H1 (cell line): ENCODE data around the gene ERCC6. TPM values are rescaled to one million over a fixed set of nuclear protein-coding genes. Genes with fewer than 3 reads are reported as not detected.

ENCODE experiments used
- CBX5 ChIP-seq: fragments of 300-800, 300-1000 bp; sonication (generic); IDR thresholded peaks from 2 replicates; pipeline ENCODE4 v1.7.1; 2016; ENCODE audit warnings: antibody characterized with exemption, low read length, low read depth
- CBX8 ChIP-seq: fragments of 300-800, 300-1000 bp; sonication (generic); IDR thresholded peaks from 2 replicates; pipeline ENCODE4 v1.7.1; 2016; ENCODE audit warnings: low read depth, low read length, borderline replicate concordance
- CTCF ChIP-seq, 3 experiments: IDR thresholded peaks; 1 replicate in 2 of 3; 2 replicates in 1 of 3; pipeline versions ENCODE4 v1.5.1 to v1.6.1; 2011; ENCODE audit warnings: low read length in 3 of 3, mild to moderate bottlenecking in 3 of 3, inconsistent platforms in 2 of 3, low read depth in 1 of 3, moderate library complexity in 1 of 3; ENCODE audit not compliant: insufficient read depth in 1 of 3; ENCODE audit errors: control extremely low read depth in 1 of 3
- E2F6 ChIP-seq: IDR thresholded peaks from 2 replicates; pipeline ENCODE4 v1.6.1; 2012; ENCODE audit warnings: inconsistent platforms
- EZH2 ChIP-seq: fragments of 200-600 bp; sonication (generic); IDR thresholded peaks from 2 replicates; pipeline ENCODE4 v1.7.1; 2012; ENCODE audit warnings: low read depth, mild to moderate bottlenecking, moderate library complexity, low read length, inconsistent platforms; ENCODE audit not compliant: severe bottlenecking
- FOSL1 ChIP-seq: IDR thresholded peaks from 2 replicates; pipeline ENCODE4 v1.6.1; 2011; ENCODE audit warnings: mild to moderate bottlenecking, low read depth, low read length, moderate library complexity; ENCODE audit not compliant: insufficient read depth
- HDAC2 ChIP-seq, 2 experiments: fragments of 300-600 bp in 1 of 2; sonication (generic) in 1 of 2; IDR thresholded peaks; 2 replicates each; pipeline ENCODE4 v1.6.1; 2011 to 2012; ENCODE audit warnings: low read depth in 2 of 2, low read length in 2 of 2, mild to moderate bottlenecking in 2 of 2, moderate library complexity in 2 of 2, borderline replicate concordance in 1 of 2, inconsistent platforms in 1 of 2
- JUND ChIP-seq: IDR thresholded peaks from 2 replicates; pipeline ENCODE4 v1.6.1; 2011; ENCODE audit warnings: mild to moderate bottlenecking, improper control_type of control experiment, low read length
- KDM4A ChIP-seq: IDR thresholded peaks from one replicate; pipeline ENCODE4 v1.7.1; 2012; ENCODE audit warnings: low read depth, mild to moderate bottlenecking, moderate library complexity, low read length, inconsistent platforms; ENCODE audit not compliant: severe bottlenecking
- MAX ChIP-seq: IDR thresholded peaks from 2 replicates; pipeline ENCODE4 v1.6.1; 2012; ENCODE audit warnings: inconsistent platforms
- NRF1 ChIP-seq: IDR thresholded peaks from 2 replicates; pipeline ENCODE4 v1.6.1; 2011; ENCODE audit warnings: mild to moderate bottlenecking, low read depth, low read length, improper control_type of control experiment
- PHF8 ChIP-seq: fragments of 200-600 bp; sonication (generic); conservative IDR thresholded peaks from 2 replicates; pipeline ENCODE4 v1.7.1; 2012; ENCODE audit warnings: low read depth, mild to moderate bottlenecking, inconsistent platforms, low read length, moderate library complexity
- POLR2A ChIP-seq, 2 experiments: IDR thresholded peaks; 1 replicate in 1 of 2; 2 replicates in 1 of 2; pipeline ENCODE4 v1.6.1; 2011; ENCODE audit warnings: low read depth in 2 of 2, low read length in 2 of 2, mild to moderate bottlenecking in 2 of 2; ENCODE audit errors: control extremely low read depth in 1 of 2
- RBBP5 ChIP-seq: IDR thresholded peaks from 2 replicates; pipeline ENCODE4 v1.7.1; 2012; ENCODE audit warnings: low read depth, mild to moderate bottlenecking, inconsistent platforms, low read length, moderate library complexity, borderline replicate concordance
- RXRA ChIP-seq: IDR thresholded peaks from 2 replicates; pipeline ENCODE4 v1.6.1; 2011; ENCODE audit warnings: low read depth, mild to moderate bottlenecking, low read length, moderate library complexity; ENCODE audit not compliant: insufficient read depth
- SAP30 ChIP-seq: fragments of 300-600 bp; sonication (generic); IDR thresholded peaks from 2 replicates; pipeline ENCODE4 v1.7.1; 2012; ENCODE audit warnings: low read length, moderate library complexity, mild to moderate bottlenecking, inconsistent platforms; ENCODE audit not compliant: insufficient read depth, insufficient replicate concordance
- TAF7 ChIP-seq: optimal IDR thresholded peaks from 2 replicates; pipeline ENCODE3; 2011; ENCODE audit warnings: low read depth, mild to moderate bottlenecking, inconsistent platforms, low read length, moderate library complexity, borderline replicate concordance
- TBP ChIP-seq: IDR thresholded peaks from 2 replicates; pipeline ENCODE4 v1.6.1; 2011; ENCODE audit warnings: low read depth, low read length, improper control_type of control experiment
- polyA plus RNA-seq, 7 experiments: library from polyadenylated mRNA; depleted of rRNA in 3 of 7; stranded (reverse) in 5 of 7; unstranded in 2 of 7; fragments of >200 nt in 5 of 7; fragments of 200-250 nt in 2 of 7; gene quantifications; 1 replicate in 5 of 7; 2 replicates in 1 of 7; 4 replicates in 1 of 7; pipeline versions ENCODE4 v1.2.1 to v1.2.3, GENCODE V29; 2011 to 2013; ENCODE audit warnings: missing spikeins in 2 of 7, mixed read lengths in 2 of 7
- total RNA-seq: library from RNA; stranded (reverse); fragmentation: NEBNext Ultra II Directional; extraction: Animal tissue kit (Norgen Biotek cat#: 25700); gene quantifications from 2 replicates; pipeline ENCODE4 v1.2.1, GENCODE V29; 2021

Gene ERCC6
- total and polyA plus RNA-seq, 2 of the 8 experiments (the other 6 are each of a cell fraction or from before 2014, with no cell fraction given) = 4.1 to 11.9 TPM

- TF ChIP-seq CTCF (IDR thresholded peaks at IDR 0.05; ENCODE audit: control extremely low read depth in 1 of 3, insufficient read depth in 1 of 3, low read depth in 1 of 3, low read length in 3 of 3) (peak in 1 of 3 experiments; percentile 1; a peak in 1 of 4 replicates), TAF7 (no peak), RBBP5 (peak; percentile 93; the same call in 1 of the 2 replicates), E2F6 (peak; percentile 86), NRF1 (peak; percentile 96), MAX (peak; percentile 98), JUND (no peak), PHF8 (peak; percentile 82), HDAC2 (IDR thresholded peaks at IDR 0.05; ENCODE audit: borderline replicate concordance in 1 of 2, low read depth in 2 of 2, low read length in 2 of 2) (peak in 1 of 2 experiments; percentile 15; a peak in 1 of 4 replicates), CBX8 (no peak), FOSL1 (no peak), SAP30 (no peak), RXRA (no peak), KDM4A (peak; percentile 83), POLR2A (IDR thresholded peaks at IDR 0.05; ENCODE audit: control extremely low read depth in 1 of 2, low read depth in 2 of 2, low read length in 2 of 2) (peak in 1 of 2 experiments; percentile 51; a peak in 2 of 3 replicates), TBP (peak; percentile 53), CBX5 (no peak), EZH2 (no peak)
Measured at GRCh38 chr10:49538381-49539319, at the start of gene ERCC6 (continued).
